ENCODE measurements around the gene MINPP1. TPM values are rescaled to one million over a fixed set of nuclear protein-coding genes. Genes with fewer than 3 reads are reported as not detected.

MINPP1 gene
- total RNA-seq, 1 donor from 2014 or later: 31.5 TPM

GRCh38 chr10:87532696-87533095 is 28.0 kb downstream of the MINPP1 start:
- H3K9me3 Mint-ChIP-seq (ENCODE audit: low read depth): peaks cover 14% of the 10 kb centered on the region
- no peaks in the 10 kb centered on the region for H3K27me3 Mint-ChIP-seq
- H3K27ac Mint-ChIP-seq: no peak overlapping the region
- no peak overlapping the region for H3K4me3 Mint-ChIP-seq (ENCODE audit: low read depth)
- DNase-seq (ENCODE audit: low spot score, unreplicated experiment): no peak
- TF ChIP-seq CTCF (IDR thresholded peaks at IDR 0.05; ENCODE audit: unreplicated experiment): no peak
- peaks cover 29% of the 10 kb centered on the region for H3K36me3 Mint-ChIP-seq (ENCODE audit: insufficient read depth)
- peaks cover 9% of the 10 kb centered on the region for H3K4me1 Mint-ChIP-seq (ENCODE audit: low read depth)

GRCh38 chr10:87534173-87534858 is 29.6 kb downstream of the MINPP1 start:
- Mint-ChIP-seq H3K27me3 (no peaks in the 10 kb centered on the region), H3K36me3 (ENCODE audit: insufficient read depth) (peaks cover 17% of the 10 kb centered on the region), H3K4me1 (ENCODE audit: low read depth) (peaks cover 9% of the 10 kb centered on the region), H3K9me3 (ENCODE audit: low read depth) (peaks cover 5% of the 10 kb centered on the region), H3K4me3 (ENCODE audit: low read depth) (no peak overlapping the region), H3K27ac (no peak overlapping the region)
- TF ChIP-seq CTCF (IDR thresholded peaks at IDR 0.05; ENCODE audit: unreplicated experiment): no peak
- no peak for DNase-seq (ENCODE audit: low spot score, unreplicated experiment)

- Mint-ChIP-seq H3K4me3 (ENCODE audit: low read depth) (no peak overlapping the region), H3K27me3 (no peaks in the 10 kb centered on the region), H3K27ac (no peak overlapping the region), H3K4me1 (ENCODE audit: low read depth) (peaks cover 3% of the 10 kb centered on the region), H3K36me3 (ENCODE audit: insufficient read depth) (peaks cover 33% of the 10 kb centered on the region), H3K9me3 (ENCODE audit: low read depth) (peaks cover 17% of the 10 kb centered on the region)
- no peak for TF ChIP-seq CTCF (IDR thresholded peaks at IDR 0.05; ENCODE audit: unreplicated experiment)
- no peak for DNase-seq (ENCODE audit: low spot score, unreplicated experiment)
Observed at GRCh38 chr10:87538092-87539015, 33.7 kb downstream of the MINPP1 start.

- H3K4me1 Mint-ChIP-seq (ENCODE audit: low read depth): no peaks in the 10 kb centered on the region
- DNase-seq (ENCODE audit: low spot score, unreplicated experiment): no peak
- H3K4me3 Mint-ChIP-seq (ENCODE audit: low read depth): no peak overlapping the region
- H3K36me3 Mint-ChIP-seq (ENCODE audit: insufficient read depth): peaks cover 37% of the 10 kb centered on the region
- H3K27me3 Mint-ChIP-seq: no peaks in the 10 kb centered on the region
- H3K9me3 Mint-ChIP-seq (ENCODE audit: low read depth): peaks cover 17% of the 10 kb centered on the region
- no peak overlapping the region for H3K27ac Mint-ChIP-seq
- TF ChIP-seq CTCF (IDR thresholded peaks at IDR 0.05; ENCODE audit: unreplicated experiment): no peak
Observed at GRCh38 chr10:87541114-87541513, 36.4 kb downstream of the MINPP1 start.

DNA sequence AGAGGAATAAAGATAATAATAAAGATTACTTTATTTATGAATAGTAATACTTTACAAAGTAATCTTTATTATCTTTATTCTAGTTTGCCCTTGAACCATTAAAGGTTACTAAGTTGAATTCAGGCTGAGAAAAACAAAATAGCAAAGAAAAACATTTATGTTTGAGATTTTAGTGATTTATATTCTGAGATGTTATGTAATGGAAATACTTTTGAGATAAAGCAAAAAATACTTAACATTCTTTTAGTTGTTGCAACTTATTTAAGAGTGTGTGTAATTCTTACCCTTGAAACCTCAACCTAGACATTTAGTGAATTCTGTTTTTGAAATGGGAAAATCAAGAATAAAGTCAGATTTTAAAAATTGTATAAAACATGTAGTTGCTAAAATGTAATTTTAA is 40.0 kb downstream of the MINPP1 start:
- DNase-seq (ENCODE audit: low spot score, unreplicated experiment): no peak
- Mint-ChIP-seq H3K4me1 (ENCODE audit: low read depth) (peaks cover 16% of the 10 kb centered on the region), H3K36me3 (ENCODE audit: insufficient read depth) (peaks cover 39% of the 10 kb centered on the region), H3K27ac (no peak overlapping the region), H3K9me3 (ENCODE audit: low read depth) (peaks cover 17% of the 10 kb centered on the region), H3K4me3 (ENCODE audit: low read depth) (no peak overlapping the region), H3K27me3 (no peaks in the 10 kb centered on the region)
- TF ChIP-seq CTCF (IDR thresholded peaks at IDR 0.05; ENCODE audit: unreplicated experiment): no peak

All from progenitor cell of endocrine pancreas (in vitro differentiated cells).